ENCODE measurements around the gene LY6G6F. TPM values are rescaled to one million over a fixed set of nuclear protein-coding genes. Genes with fewer than 3 reads are reported as not detected.
A peak's percentile ranks its signal among the peaks of the same experiment; 100 is the strongest.

Gene LY6G6F
- total and polyA plus RNA-seq, 2 donors (not counting 1 experiment from before 2014, with no cell fraction given), result not detected

GRCh38 chr6:31681135-31681671 lies 25.5 kb upstream of the LY6G6F start:
- TF ChIP-seq EZH2 (IDR thresholded peaks at IDR 0.05; ENCODE audit: borderline replicate concordance, insufficient read depth, low read depth, low read length, poor library complexity, severe bottlenecking) (no peak), CTCF (IDR thresholded peaks at IDR 0.05) (no peak)

GRCh38 chr6:31683591-31683990 lies 23.1 kb upstream of the LY6G6F start:
- TF ChIP-seq EZH2 (IDR thresholded peaks at IDR 0.05; ENCODE audit: borderline replicate concordance, insufficient read depth, low read depth, low read length, poor library complexity, severe bottlenecking) (no peak), CTCF (IDR thresholded peaks at IDR 0.05) (no peak)

More at GRCh38 chr6:31681135-31681671, 25.5 kb upstream of the LY6G6F start:
- Histone ChIP-seq H3K79me2 (ENCODE audit: control insufficient read depth, insufficient read depth, low read length) (no peaks in the 10 kb centered on the region), H3K4me2 (replicated peaks; ENCODE audit: low read depth, low read length, poor library complexity, severe bottlenecking) (peak overlapping the region; percentile 99), H3K27ac (ENCODE audit: low read length in 2 of 2) (peak overlapping the region in 1 of 2 donors; percentile 50), H4K20me1 (ENCODE audit: control insufficient read depth, insufficient read depth, low read length, poor library complexity, severe bottlenecking) (no peaks in the 10 kb centered on the region), H3K4me1 (ENCODE audit: control insufficient read depth in 2 of 2, insufficient read depth in 2 of 2, low read length in 2 of 2) (peaks cover 19 to 38% of the 10 kb centered on the region in 2 donors), H2AFZ (ENCODE audit: insufficient read depth, low read depth, low read length, poor library complexity, severe bottlenecking) (peak overlapping the region; percentile 80), H3K36me3 (replicated peaks in 1 of 2; ENCODE audit: control extremely low read depth in 1 of 2, control insufficient read depth in 1 of 2, extremely low read depth in 1 of 2, insufficient read depth in 2 of 2, low read length in 1 of 2) (peaks cover 0 to 7% of the 10 kb centered on the region in 2 experiments), H3K4me3 (ENCODE audit: control extremely low read depth in 1 of 5, extremely low read depth in 1 of 5, insufficient read depth in 1 of 5, low read depth in 2 of 5, low read length in 4 of 5) (peak overlapping the region; percentile 44 to 69 (median 53)), H3K9ac (ENCODE audit: low read length) (peak overlapping the region; percentile 77), H3K27me3 (replicated peaks in 1 of 4; ENCODE audit: control extremely low read depth in 1 of 4, control insufficient read depth in 3 of 4, insufficient read depth in 4 of 4, low read length in 3 of 4) (no peaks in the 10 kb centered on the region), H3K9me3 (ENCODE audit: control extremely low read depth in 1 of 3, control insufficient read depth in 2 of 3, insufficient read depth in 1 of 3, low read length in 2 of 3) (no peaks in the 10 kb centered on the region)
- ChIA-PET POLR2A (interaction anchor here (0.5 to 1.5 kb wide), 5 partner anchors 16 to 181 kb away, joined by 3 to 10 read pairs (median 3); partner anchors contain the start of genes ABHD16A and NEU1), CTCF (interaction anchor here (0.6 to 2.3 kb wide), 18 partner anchors 10 to 498 kb away, joined by 3 to 57 read pairs (median 4); partner anchors contain the start of genes ABHD16A, HSPA1A, HSPA1L and LSM2)
- peaks cover 43% of the 10 kb centered on the region for H3K4me1 Mint-ChIP-seq
- intact Hi-C loops (cut with micrococcal nuclease), result loop anchor here (1.0 to 2.0 kb wide), 4 partner anchors 22 to 272 kb away; partner anchors contain the start of gene ABHD16A
- DNase-seq (peak; percentile 63), ATAC-seq (ENCODE audit: low read depth) (peak; percentile 48)
- no peaks in the 10 kb centered on the region for H3K9me3 Mint-ChIP-seq (ENCODE audit: insufficient read depth)
- H3K27me3 Mint-ChIP-seq, result no peaks in the 10 kb centered on the region
- H3K27ac Mint-ChIP-seq, result peak overlapping the region; percentile 57
- peak overlapping the region; percentile 88 for H3K4me3 Mint-ChIP-seq
- WGBS (ENCODE audit: insufficient coverage), result 0% methylated on average over 37 of the region's 40 CpGs

More at GRCh38 chr6:31683591-31683990, 23.1 kb upstream of the LY6G6F start:
- H2AFZ ChIP-seq (ENCODE audit: insufficient read depth, low read depth, low read length, poor library complexity, severe bottlenecking), result no peak overlapping the region
- H3K4me2 ChIP-seq (replicated peaks; ENCODE audit: low read depth, low read length, poor library complexity, severe bottlenecking), result no peak overlapping the region
- no peaks in the 10 kb centered on the region for H3K27me3 Mint-ChIP-seq
- 99% methylated on average over 8 of the region's 13 CpGs for WGBS (ENCODE audit: insufficient coverage)
- DNase-seq (no peak), ATAC-seq (ENCODE audit: low read depth) (no peak)
- H3K27ac ChIP-seq (ENCODE audit: low read length in 2 of 2), result no peak overlapping the region
- no peak overlapping the region for H3K4me3 Mint-ChIP-seq
- no peaks in the 10 kb centered on the region for H4K20me1 ChIP-seq (ENCODE audit: control insufficient read depth, insufficient read depth, low read length, poor library complexity, severe bottlenecking)
- peaks cover 25% of the 10 kb centered on the region for H3K4me1 Mint-ChIP-seq
- H3K27me3 ChIP-seq (replicated peaks in 1 of 4; ENCODE audit: control extremely low read depth in 1 of 4, control insufficient read depth in 3 of 4, insufficient read depth in 4 of 4, low read length in 3 of 4), result no peaks in the 10 kb centered on the region
- no peak overlapping the region for H3K9ac ChIP-seq (ENCODE audit: low read length)
- H3K9me3 ChIP-seq (ENCODE audit: control extremely low read depth in 1 of 3, control insufficient read depth in 2 of 3, insufficient read depth in 1 of 3, low read length in 2 of 3), result no peaks in the 10 kb centered on the region
- CTCF ChIA-PET, result interaction anchor here (0.6 to 1.8 kb wide), 4 partner anchors 40 to 146 kb away, joined by 3 to 9 read pairs (median 4); partner anchors contain the start of gene MPIG6B
- POLR2A ChIA-PET, result interaction anchor here (1.0 kb wide), 1 partner anchor 22 kb away, joined by 3 read pairs; no protein-coding TSS in a partner anchor
- peaks cover 13 to 31% of the 10 kb centered on the region in 2 donors for H3K4me1 ChIP-seq (ENCODE audit: control insufficient read depth in 2 of 2, insufficient read depth in 2 of 2, low read length in 2 of 2)
- peak overlapping the region; percentile 59 for H3K27ac Mint-ChIP-seq
- H3K9me3 Mint-ChIP-seq (ENCODE audit: insufficient read depth), result no peaks in the 10 kb centered on the region
- no peak overlapping the region for H3K4me3 ChIP-seq (ENCODE audit: control extremely low read depth in 1 of 5, extremely low read depth in 1 of 5, insufficient read depth in 1 of 5, low read depth in 2 of 5, low read length in 4 of 5)
- H3K36me3 ChIP-seq (replicated peaks in 1 of 2; ENCODE audit: control extremely low read depth in 1 of 2, control insufficient read depth in 1 of 2, extremely low read depth in 1 of 2, insufficient read depth in 2 of 2, low read length in 1 of 2), result peaks cover 0 to 31% of the 10 kb centered on the region in 2 experiments
- intact Hi-C loops (cut with micrococcal nuclease), result no loop called here
- no peaks in the 10 kb centered on the region for H3K79me2 ChIP-seq (ENCODE audit: control insufficient read depth, insufficient read depth, low read length)
